Measurements from ENCODE around the gene PIBF1.
A peak's percentile ranks its signal among the peaks of the same experiment; 100 is the strongest.
"Not testable (repeated sequence)": the region's sequence is repeated elsewhere in the genome, so short reads cannot be mapped to it uniquely, and the experiment has no call there.

PIBF1 gene

DNA sequence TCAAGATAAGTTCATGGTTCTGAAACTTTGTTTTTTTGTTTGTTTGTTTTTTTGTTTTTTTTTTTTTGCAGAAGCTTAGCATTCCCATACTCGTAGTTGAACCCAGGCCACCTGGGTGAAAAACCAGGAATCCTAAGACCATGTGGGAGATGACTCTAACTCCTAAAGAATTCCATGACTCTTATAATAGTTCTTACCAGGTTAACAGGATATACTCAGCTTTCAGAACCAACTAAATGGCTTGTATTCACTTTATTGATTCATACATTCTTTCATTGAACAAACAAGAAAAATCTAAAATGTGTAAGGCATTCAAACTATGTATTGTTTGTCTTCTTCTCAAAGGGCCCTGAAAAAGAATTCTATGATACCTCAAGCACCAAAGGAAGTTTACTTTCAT is 236.4 kb downstream of the PIBF1 start:
- no peak for DNase-seq (ENCODE audit: low read depth in 2 of 2)

DNA sequence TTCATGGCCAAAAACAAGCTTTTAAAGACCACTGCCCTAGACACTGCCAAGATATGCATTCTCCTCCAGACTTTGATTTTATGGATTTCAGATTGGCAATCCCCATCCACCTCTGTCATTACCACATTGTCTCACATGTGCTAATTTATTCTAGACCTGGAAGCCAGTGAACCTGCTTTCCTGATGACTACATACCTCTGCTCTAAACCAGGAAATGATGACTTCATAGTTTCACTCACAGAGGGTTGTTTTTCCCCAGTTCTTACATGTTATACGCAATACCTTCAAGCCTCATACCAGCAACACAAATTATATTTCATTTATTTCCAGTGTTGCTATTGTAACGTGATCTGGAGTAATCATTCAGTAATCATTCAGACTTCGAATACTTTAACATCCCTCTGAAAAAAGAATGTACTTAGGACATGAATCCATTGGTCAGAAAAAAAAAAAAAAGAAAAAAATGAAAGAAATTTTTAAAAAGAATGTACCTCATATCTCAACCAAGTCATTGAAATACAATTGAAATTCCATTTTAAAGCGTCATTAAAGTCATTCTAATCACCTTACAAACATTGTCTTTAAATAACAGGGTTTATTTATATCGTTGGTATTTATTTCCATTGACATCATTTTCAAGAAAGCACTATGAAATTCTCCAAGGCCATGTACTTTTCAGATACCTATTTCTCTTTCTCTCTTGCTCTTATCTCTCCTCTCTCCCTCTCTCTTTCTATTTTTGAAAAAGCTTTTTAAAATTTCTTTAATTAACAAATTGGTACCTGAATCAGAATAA is 243.5 kb downstream of the PIBF1 start:
- no peak for DNase-seq (ENCODE audit: low read depth in 2 of 2)

DNA sequence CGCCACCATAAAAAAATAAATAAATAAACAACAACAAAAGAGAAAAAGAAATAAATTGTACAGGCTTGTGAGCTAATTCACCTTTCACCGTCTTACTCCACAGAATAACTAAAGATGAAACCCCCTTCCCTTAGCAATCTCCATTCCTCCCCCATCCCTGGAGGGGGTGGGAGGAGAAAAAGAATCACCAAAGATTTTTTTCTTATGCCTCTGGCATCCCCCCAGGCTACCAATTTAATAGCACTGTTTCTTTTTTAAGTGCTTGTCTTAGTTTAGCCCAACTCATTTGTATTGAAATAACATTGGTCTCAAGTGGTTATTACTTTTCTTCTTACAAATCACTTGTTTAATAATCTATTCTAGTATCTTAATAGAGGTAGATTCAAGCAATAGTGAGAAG is 253.0 kb downstream of the PIBF1 start:
- DNase-seq (ENCODE audit: low read depth in 2 of 2) = no peak

DNA sequence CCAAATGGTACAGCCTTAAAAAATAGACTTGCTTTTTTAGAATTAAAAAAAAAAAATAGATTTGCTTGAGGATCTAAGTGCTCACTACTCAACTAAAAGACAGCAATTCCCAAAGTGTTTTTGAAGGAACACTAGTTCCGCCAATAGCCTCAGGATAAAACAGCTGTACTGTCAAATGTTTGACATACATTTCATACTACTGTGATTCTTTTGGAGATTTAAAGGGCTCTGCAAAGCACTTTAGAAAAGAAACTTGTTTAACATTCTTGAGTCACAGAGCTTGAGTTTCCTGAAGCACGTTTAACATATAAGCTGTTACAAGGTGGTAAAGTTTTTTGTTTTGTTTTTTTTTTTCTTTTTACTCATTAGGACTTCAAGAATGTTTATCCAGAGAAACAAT is 253.7 kb downstream of the PIBF1 start:
- no peak for DNase-seq (ENCODE audit: low read depth in 2 of 2)

DNA sequence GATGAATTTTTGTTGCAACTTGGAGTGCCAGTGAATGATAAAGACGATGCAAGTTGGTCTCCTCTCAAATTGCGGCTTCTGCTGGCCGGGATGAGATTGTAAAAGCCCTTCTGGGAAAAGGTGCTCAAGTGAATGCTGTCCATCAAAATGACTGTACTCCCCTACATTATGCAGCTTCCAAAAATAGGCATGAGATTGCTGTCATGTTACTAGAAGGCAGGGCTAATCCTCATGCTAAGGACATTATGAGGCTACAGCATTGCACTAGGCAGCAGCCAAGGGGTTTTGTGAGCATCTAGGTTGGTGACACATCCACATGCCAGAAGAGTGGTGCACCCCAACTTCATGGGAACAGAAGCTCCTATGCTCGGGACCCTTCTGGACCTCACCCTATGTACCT is 254.6 kb downstream of the PIBF1 start:
- DNase-seq (ENCODE audit: low read depth in 2 of 2) = no peak

DNA sequence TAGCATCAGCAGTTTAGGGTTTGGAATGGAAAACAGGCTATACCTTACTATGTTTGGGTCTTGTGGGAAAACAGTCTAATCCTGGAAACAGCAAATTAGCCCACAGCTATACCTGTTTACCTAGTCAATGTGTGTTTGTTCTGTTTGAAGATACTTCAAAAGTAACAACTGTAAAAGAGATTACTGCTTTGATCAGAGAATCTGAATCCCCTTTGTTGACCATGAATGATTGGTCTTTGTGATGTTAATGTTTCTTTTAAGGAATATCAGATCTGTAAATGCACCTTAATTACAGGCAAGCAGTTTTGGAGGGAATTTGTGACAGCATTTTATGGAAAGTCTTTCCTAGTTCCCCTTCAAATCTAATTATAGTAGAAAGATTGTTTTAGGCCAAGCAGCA is 256.1 kb downstream of the PIBF1 start:
- no peak for DNase-seq (ENCODE audit: low read depth in 2 of 2)

DNA sequence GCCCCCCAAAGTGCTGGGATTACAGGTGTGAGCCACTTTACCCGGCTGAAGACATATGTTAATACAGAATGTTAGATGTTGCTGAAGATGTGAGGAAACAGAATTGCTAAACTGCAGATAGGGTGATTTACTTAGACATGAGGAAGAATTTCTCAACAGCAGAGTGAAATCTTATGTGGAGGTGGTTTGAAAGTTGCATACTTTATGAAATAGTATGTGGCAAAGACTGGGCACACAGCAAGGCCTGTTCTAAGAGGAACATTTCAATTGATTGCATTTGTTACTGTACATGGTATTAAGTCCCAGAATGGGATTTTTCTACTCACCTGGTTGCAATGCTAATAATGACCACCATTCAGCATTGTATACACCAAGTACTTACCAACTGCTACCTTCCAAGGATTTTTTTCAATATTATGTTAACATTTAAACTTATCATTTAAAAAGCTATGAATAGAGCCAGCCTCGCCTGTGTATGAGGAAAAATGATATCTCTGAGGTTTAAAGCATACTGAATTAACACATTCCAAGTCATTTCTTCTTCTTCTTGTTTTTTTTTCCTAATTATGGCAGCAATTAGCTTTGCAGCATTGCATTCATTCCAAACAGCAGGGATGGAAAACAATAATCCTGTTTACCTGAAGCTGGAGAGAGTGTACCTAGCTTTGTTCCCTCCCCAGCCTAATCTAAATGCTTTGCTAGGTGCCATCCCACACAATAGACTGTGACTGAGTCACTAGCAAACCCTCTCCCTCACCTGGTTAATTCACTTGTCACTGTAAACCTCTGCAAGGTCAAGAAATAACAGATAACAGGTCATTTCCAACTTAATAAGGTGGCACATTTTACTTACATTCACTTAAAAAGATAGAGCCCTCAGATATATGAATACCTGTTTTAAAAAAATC is 257.5 kb downstream of the PIBF1 start:
- DNase-seq (ENCODE audit: low read depth in 2 of 2) = no peak

DNA sequence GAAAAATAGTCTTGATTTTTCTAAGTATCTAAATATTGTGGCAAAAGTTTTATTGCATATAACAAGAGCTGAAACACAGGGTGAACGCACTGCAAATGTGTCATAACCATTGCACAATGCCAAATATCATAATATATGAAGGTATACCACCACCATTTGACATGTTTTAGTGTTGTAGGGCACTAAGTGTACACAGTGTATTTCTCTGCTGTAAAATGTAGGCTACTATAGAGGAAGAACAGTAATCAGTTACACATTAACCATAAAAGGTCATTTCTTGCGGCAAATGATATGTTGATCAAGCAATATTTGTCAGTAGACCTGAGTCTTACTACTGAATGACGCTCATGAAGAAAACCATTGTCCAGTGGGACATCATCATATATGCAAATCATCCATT is 258.6 kb downstream of the PIBF1 start:
- no peak for DNase-seq (ENCODE audit: low read depth in 2 of 2)

DNA sequence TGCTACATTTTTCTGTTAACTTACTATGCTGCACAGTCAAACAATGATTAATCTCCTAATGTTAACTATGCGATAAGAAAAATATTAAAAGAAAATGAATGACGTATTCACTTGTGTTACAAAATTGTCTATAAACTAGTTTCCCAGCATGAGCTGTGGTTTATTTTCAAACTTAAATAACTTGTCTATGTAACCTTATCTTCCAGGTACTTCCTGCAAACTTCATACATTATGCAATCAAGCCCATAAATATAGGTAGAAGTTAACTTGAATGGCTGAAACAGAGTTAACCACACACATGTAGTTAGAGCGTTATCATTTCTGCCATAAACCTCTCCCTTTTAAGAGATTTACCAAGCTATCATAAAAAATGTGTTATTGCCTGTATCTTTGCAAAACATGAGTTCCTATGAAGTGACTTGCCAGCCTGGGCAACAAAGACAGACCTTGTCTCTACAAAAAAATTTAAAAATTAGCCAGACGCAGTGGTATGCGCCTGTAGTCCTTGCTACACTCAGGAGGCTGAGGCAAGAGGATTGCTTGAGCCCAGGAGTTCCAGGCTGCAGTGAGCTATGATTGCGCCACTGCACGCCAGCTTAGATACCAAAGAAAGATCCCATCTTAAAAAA is 259.1 kb downstream of the PIBF1 start:
- DNase-seq (ENCODE audit: low read depth in 2 of 2) = no peak

DNA sequence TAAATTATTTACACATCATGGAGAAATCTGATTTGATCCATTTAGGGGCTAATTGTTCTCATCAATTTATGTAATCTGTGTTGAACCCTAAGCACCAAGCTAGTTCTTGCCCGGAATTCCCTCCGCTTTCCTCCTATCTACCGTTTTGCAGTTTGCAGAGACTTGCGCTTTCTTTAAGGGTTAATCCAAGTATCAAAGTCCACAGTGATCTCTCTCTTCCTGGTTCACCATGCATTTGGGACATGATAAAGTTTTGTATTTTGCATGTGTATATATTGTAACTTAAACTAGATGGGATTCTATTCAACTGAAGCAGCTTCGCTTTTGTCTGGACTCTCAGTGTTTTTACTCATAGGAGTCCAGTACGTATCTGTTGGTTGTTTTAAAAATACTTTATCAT is 263.1 kb downstream of the PIBF1 start:
- DNase-seq (ENCODE audit: low read depth in 2 of 2) = no peak

DNA sequence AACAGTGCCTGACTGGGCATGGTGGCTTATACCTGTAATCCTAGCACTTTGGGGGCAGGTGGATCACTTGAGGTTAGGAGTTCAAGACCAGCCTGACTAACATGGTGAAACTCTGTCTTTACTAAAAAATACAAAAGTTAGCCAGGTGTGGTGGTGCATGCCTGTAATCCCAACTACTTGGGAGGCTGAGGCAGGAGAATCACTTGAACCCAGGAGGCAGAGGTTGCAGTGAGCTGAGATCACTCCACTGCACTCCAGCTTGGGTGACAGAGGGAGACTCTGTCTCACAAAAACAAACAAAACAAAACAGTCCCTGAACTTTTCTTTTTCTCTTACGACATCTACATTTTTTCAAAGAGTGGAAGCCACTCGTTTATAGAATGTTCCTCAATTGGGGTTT is 266.7 kb downstream of the PIBF1 start:
- DNase-seq (ENCODE audit: low read depth in 2 of 2) = not testable (repeated sequence)

DNA sequence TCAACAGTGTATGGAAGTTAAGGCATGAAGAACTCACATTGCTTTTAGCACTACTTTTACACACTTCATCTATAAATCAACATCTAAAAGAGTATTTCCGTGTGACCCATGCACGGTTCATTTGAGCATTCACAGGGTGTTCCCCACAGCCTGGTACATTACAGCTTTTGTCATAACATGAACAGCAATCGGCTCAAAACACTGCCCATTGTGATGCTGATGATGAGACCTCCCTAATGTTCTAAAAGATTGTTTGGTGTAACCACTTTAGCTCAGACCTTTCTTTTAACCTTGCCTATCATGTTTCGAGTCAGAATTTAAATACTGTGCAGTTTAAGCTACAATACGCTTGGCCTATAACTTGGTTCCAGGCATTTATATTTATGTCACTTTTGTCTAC is 272.8 kb downstream of the PIBF1 start:
- no peak for DNase-seq (ENCODE audit: low read depth in 2 of 2)

DNA sequence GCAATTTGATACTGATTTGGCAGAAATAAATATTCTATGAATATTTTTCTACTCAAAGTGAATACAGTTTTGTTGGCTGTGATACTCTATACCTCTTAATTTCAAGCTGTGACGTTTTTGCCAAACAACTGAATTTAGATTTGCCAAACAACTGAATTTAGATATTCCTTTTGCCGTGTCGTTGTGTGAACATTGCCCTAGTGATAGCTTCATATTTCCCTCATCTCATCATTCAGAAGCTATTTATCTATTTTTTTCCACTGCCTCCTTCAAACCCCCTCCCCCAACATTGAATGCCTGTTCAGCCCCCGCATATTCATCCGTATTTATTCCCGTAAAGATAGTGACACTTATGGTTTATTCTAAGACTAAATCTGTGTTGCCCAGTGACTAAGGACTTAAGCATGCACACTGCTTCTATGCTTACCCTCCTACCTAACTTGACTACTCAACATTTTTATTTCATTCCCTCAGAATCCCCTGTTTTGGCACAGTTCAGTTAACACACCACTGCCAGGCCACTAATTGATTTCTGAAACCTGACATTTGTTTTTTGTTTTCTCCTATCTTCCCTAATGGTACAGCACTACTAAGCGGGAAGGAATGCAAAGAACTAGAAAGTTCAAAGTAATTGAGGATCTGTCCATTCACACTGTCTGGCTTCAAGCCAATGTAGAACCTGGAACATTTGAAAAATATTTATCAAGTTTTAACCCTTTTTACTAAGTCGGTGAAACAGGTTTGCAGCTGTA is 274.1 kb downstream of the PIBF1 start:
- no peak for DNase-seq (ENCODE audit: low read depth in 2 of 2)

DNA sequence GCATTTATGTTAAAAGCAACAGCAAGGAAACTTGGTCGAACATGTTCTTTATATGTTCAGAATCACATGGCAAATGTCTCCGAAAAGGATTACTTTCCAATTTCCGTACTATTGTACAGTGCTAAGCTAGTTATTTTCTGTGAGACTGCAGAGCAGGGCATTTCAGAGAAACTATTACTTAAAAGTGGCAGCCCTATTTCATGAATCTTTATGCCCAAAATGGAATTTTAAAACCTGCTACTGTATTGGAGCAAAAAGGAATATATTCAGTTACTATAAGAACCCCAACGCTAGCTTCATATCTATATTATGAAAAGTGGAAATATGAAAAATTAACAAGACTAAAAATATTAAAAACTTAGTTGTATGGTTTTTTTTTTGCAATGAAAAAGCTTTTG is 274.6 kb downstream of the PIBF1 start:
- DNase-seq (ENCODE audit: low read depth in 2 of 2) = no peak

DNA sequence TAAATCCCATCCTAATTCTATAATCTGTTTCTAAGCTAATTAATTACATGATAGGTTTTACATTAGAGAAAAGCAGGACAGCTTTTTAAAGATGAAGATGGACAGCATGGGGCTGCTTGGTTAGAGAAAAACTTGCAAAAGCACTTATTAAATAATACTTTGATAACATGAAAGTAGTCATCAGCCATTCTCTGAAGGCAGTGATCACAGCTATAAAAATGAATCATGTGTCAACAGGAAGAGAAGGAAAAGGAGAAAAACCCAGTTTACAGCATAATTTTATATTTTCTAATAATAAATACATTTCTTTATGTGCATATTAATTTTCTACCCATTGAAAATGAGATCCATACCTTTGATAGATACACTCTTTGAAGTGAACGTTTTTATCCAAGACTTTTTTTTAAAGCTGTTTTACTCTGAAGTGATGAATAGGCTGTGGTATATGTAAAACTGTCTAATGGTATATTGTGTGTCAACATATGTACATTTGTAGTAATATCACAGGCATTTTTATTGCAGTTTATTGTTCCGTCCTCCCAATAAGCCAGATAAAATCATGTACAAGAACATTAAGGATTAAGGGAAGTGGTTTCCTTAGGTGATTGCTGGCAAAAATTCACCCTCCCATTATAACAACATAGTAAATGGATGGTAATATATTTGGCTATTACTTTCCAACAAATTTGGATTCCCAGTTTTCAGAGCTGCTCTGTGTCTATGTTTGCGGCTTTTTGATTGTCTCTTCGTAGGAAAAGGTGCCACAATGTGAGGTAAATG is 275.5 kb downstream of the PIBF1 start:
- DNase-seq (ENCODE audit: low read depth in 2 of 2) = no peak

DNA sequence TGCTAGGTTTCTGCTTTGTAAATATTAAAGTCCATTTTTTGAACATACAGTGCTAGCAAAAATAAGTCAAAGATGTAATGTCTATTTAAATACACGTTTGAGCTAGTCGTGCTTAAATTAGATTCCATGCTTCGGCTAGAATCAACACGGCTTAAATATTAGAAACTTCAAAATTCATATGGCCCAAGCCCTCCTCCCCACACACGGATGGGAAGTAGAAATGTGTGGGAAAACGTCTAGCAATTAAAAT is 276.1 kb downstream of the PIBF1 start:
- DNase-seq (ENCODE audit: low read depth in 2 of 2) = no peak

DNA sequence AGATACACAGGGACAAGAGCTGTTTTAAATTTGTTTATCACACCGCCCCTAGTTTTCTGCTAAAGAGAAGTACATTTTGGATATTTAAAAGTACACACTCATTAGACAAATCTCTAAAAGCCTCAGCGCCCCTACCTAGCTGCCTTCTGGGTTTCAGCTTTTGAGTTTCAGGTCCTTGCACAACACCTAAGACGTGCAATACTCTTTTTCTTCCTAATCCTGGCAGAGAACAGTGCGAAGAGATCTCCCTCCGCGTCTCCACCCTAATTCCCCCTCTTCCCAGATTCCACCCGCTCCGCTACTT is 276.5 kb downstream of the PIBF1 start:
- no peak for DNase-seq (ENCODE audit: low read depth in 2 of 2)

DNA sequence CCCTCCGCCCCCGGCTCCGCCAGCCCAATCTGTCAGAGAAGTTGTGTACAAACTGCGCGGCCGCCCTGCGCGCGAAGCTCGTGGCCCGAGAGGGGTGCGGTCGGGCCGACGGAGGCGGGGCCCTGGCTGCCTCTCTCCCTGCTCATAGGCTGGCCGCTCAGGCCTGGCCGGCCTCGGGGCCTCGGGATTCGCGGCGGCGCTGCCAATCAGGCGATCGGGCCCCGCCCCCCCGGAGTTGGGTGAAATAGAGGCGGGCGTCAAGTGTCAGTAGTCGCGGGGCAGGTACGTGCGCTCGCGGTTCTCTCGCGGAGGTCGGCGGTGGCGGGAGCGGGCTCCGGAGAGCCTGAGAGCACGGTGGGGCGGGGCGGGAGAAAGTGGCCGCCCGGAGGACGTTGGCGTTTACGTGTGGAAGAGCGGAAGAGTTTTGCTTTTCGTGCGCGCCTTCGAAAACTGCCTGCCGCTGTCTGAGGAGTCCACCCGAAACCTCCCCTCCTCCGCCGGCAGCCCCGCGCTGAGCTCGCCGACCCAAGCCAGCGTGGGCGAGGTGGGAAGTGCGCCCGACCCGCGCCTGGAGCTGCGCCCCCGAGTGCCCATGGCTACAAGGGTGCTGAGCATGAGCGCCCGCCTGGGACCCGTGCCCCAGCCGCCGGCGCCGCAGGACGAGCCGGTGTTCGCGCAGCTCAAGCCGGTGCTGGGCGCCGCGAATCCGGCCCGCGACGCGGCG is 277.0 kb downstream of the PIBF1 start, which contains the start of gene KLF5:
KLF5 (plus strand) TSS at position 270 of the 724 bp plus-strand sequence; CDS start at position 593, 323 bp downstream.
- DNase-seq (ENCODE audit: low read depth in 2 of 2) = peak; percentile 91 to 95

DNA sequence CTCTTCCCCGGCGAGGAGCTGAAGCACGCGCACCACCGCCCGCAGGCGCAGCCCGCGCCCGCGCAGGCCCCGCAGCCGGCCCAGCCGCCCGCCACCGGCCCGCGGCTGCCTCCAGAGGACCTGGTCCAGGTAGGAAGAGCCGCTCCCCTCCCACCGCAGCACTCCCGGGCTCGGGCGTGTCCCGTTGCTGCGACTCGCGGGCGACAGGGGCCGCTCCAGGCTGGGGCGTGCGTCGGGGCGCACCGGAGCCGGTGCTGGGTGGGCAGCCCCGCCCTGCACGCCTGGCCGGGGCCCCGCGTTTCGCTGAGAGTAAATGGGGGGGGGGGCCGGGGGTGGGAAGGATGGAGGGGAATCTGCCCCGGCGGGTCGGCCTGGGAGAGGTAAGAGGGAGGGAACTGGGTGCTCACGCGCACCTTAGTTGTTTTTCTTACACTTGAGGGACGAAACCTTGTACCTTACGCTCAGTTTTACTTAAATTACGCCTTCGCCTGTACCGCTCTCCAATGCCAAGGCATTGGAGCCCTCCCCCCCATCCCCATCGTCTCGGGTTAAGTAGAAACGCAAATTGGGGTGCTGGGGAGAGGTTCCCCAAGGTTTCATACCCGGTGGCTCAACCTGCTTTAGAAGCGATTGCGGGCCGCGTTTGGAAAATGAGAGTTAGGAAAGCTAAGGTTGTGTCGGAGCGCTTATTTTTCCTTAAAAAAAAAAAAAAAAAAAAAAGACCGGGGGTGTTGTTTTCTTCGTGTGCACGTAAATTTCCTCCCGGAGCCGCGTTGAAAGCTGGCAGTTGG is 277.7 kb downstream of the PIBF1 start:
- peak; percentile 3 to 18 for DNase-seq (ENCODE audit: low read depth in 2 of 2)
